Naive thymus-derived CD4-positive, alpha-beta T cell (primary cell): ENCODE results near the gene CLDND2. TPM values are rescaled to one million over a fixed set of nuclear protein-coding genes. Genes with fewer than 3 reads are reported as not detected.

ENCODE experiments used
- ATAC-seq: fragments of 150-1000 bp; cut with Tn5 transposase; 2 replicates; pipeline ENCODE4 v1.10.0; 2021; ENCODE audit warnings: mild to moderate bottlenecking, moderate library complexity
- CTCF ChIA-PET: fragments of 350-600 bp; sonication (Branson Sonifier 250); formaldehyde crosslinking; loops from one replicate; lab custom pipeline; 2021; ENCODE audit warnings: antibody characterized with exemption; lab: Charles Lee
- POLR2A ChIA-PET: fragments of 350-600 bp; sonication (Branson Sonifier 250); formaldehyde crosslinking; loops from one replicate; lab custom pipeline; 2021; ENCODE audit warnings: antibody characterized with exemption, inconsistent platforms; lab: Charles Lee
- DNase-seq, 9 donors: peaks; one replicate each; pipeline versions ENCODE4 v3.0.0 to v3.0.0-alpha.2; 2020 to 2022; ENCODE audit warnings: mixed read lengths in 1 of 9
- H3K27ac ChIP-seq: one replicate; pipeline ENCODE4 v1.7.0; 2013; ENCODE audit warnings: mild to moderate bottlenecking, low read depth, low read length, moderate library complexity
- H3K27me3 ChIP-seq, 2 donors: one replicate each; pipeline ENCODE4 v1.7.0; 2013; ENCODE audit warnings: low read length in 2 of 2, mild to moderate bottlenecking in 2 of 2, moderate library complexity in 2 of 2; ENCODE audit not compliant: control insufficient read depth in 2 of 2, insufficient read depth in 2 of 2
- H3K36me3 ChIP-seq, 3 experiments: 1 replicate in 2 of 3; 2 replicates in 1 of 3; pipeline ENCODE4 v1.7.0; 2013; ENCODE audit warnings: low read length in 3 of 3, mild to moderate bottlenecking in 3 of 3, moderate library complexity in 1 of 3; ENCODE audit not compliant: insufficient read depth in 3 of 3, control insufficient read depth in 2 of 3
- H3K4me1 ChIP-seq, 2 donors: one replicate each; pipeline ENCODE4 v1.7.0; 2013; ENCODE audit warnings: low read length in 2 of 2, mild to moderate bottlenecking in 2 of 2, moderate library complexity in 1 of 2; ENCODE audit not compliant: control insufficient read depth in 2 of 2, insufficient read depth in 2 of 2
- H3K4me3 ChIP-seq: 2 replicates; pipeline ENCODE4 v1.7.0; 2013; ENCODE audit warnings: mild to moderate bottlenecking, low read length
- H3K9me3 ChIP-seq, 3 experiments: 1 replicate in 2 of 3; 2 replicates in 1 of 3; pipeline ENCODE4 v1.7.0; 2013; ENCODE audit warnings: low read length in 3 of 3; ENCODE audit not compliant: control insufficient read depth in 2 of 3
- H3K27ac Mint-ChIP-seq, 9 donors: one replicate each; pipeline ENCODE4 v1.8.0; 2020 to 2022; ENCODE audit warnings: mixed read lengths in 9 of 9, mild to moderate bottlenecking in 8 of 9, moderate library complexity in 5 of 9, inconsistent platforms in 2 of 9
- H3K27me3 Mint-ChIP-seq, 5 donors: one replicate each; pipeline ENCODE4 v1.8.0; 2021 to 2022; ENCODE audit warnings: mixed read lengths in 5 of 5, mild to moderate bottlenecking in 1 of 5
- H3K36me3 Mint-ChIP-seq, 5 donors: one replicate each; pipeline ENCODE4 v1.8.0; 2020 to 2022; ENCODE audit warnings: mixed read lengths in 5 of 5, mild to moderate bottlenecking in 3 of 5, inconsistent platforms in 1 of 5
- H3K4me1 Mint-ChIP-seq, 7 donors: one replicate each; pipeline ENCODE4 v1.8.0; 2020 to 2022; ENCODE audit warnings: mixed read lengths in 7 of 7, mild to moderate bottlenecking in 3 of 7, inconsistent platforms in 1 of 7
- H3K4me3 Mint-ChIP-seq, 10 donors: one replicate each; pipeline ENCODE4 v1.8.0; 2020 to 2022; ENCODE audit warnings: mild to moderate bottlenecking in 10 of 10, mixed read lengths in 10 of 10, moderate library complexity in 6 of 10, inconsistent platforms in 2 of 10
- H3K9me3 Mint-ChIP-seq, 11 donors: one replicate each; pipeline ENCODE4 v1.8.0; 2020 to 2022; ENCODE audit warnings: mixed read lengths in 11 of 11, mild to moderate bottlenecking in 4 of 11, inconsistent platforms in 1 of 11, moderate library complexity in 1 of 11
- intact Hi-C, 2 donors: fragments of 100-400 bp; cut with micrococcal nuclease; formaldehyde crosslinking; loops; one replicate each; pipeline ENCODE4 v1.15.1; 2023
- polyA plus RNA-seq, 2 donors: library from polyadenylated mRNA; unstranded; fragments of 300-500 nt; fragmentation: Illumina TruSeq; gene quantifications; one replicate each; pipeline ENCODE4 v1.2.3, GENCODE V29; 2021
- total RNA-seq, 6 experiments: library from RNA in 5 of 6; stranded (reverse) in 5 of 6; gene quantifications; 1 replicate in 5 of 6; 2 replicates in 1 of 6; pipeline ENCODE4 v1.2.3 and lab custom pipeline; 2021 to 2026

Gene CLDND2
- total and polyA plus RNA-seq, 7 experiments from 2014 or later: 0.32 to 13.3 (median 4.4) TPM; not detected in 4

- DNase-seq: no peak
- peaks cover 0 to 8% (median 0%) of the 10 kb centered on the region in 5 donors for H3K36me3 Mint-ChIP-seq
- H3K4me1 Mint-ChIP-seq: peaks cover 34 to 50% (median 43%) of the 10 kb centered on the region in 7 donors
- no peak for ATAC-seq
- peaks cover 11 to 18% of the 10 kb centered on the region in 2 donors for H3K4me1 ChIP-seq
- no peak overlapping the region for H3K4me3 Mint-ChIP-seq
- no peak overlapping the region for H3K4me3 ChIP-seq
- H3K9me3 Mint-ChIP-seq: no peaks in the 10 kb centered on the region
- no peaks in the 10 kb centered on the region for H3K27me3 Mint-ChIP-seq
- no peak overlapping the region for H3K27ac ChIP-seq
- H3K27me3 ChIP-seq: no peaks in the 10 kb centered on the region
- H3K9me3 ChIP-seq: no peaks in the 10 kb centered on the region
- intact Hi-C loops: loop anchor here in 1 of 2 donors (10.0 kb wide), 1 partner anchor 976 kb away; the partner anchor contains the start of gene POLD1
- ChIA-PET POLR2A (no interaction called here), CTCF (no interaction called here)
- no peaks in the 10 kb centered on the region for H3K36me3 ChIP-seq
- no peak overlapping the region for H3K27ac Mint-ChIP-seq
Observed at GRCh38 chr19:51361239-51361638, 7.6 kb downstream of the CLDND2 start.

GRCh38 chr19:51359294-51359693, 9.5 kb downstream of the CLDND2 start:
- DNase-seq: no peak
- H3K4me3 ChIP-seq: no peak overlapping the region
- Mint-ChIP-seq H3K36me3 (peaks cover 0 to 14% (median 0%) of the 10 kb centered on the region in 5 donors), H3K9me3 (no peaks in the 10 kb centered on the region), H3K4me3 (no peak overlapping the region), H3K4me1 (peaks cover 35 to 52% (median 43%) of the 10 kb centered on the region in 7 donors), H3K27ac (peak overlapping the region in 2 of 9 donors; percentile 50 to 72), H3K27me3 (no peaks in the 10 kb centered on the region)
- no peaks in the 10 kb centered on the region for H3K9me3 ChIP-seq
- ChIA-PET CTCF (interaction anchor here (0.6 kb wide), 1 partner anchor 292 kb away, joined by 8 read pairs; no protein-coding TSS in a partner anchor), POLR2A (interaction anchor here (0.7 to 1.1 kb wide), 2 partner anchors 21 to 297 kb away, joined by 3 to 5 read pairs; no protein-coding TSS in a partner anchor)
- no peak for ATAC-seq
- H3K27ac ChIP-seq: no peak overlapping the region
- no peaks in the 10 kb centered on the region for H3K36me3 ChIP-seq
- H3K27me3 ChIP-seq: no peaks in the 10 kb centered on the region
- H3K4me1 ChIP-seq: peaks cover 7 to 20% of the 10 kb centered on the region in 2 donors
- intact Hi-C loops: no loop called here

GRCh38 chr19:51357952-51358351, 10.9 kb downstream of the CLDND2 start:
- ChIA-PET POLR2A (no interaction called here), CTCF (no interaction called here)
- intact Hi-C loops: no loop called here
- Mint-ChIP-seq H3K27me3 (no peaks in the 10 kb centered on the region), H3K4me3 (peak overlapping the region in 1 of 10 donors; percentile 58), H3K27ac (no peak overlapping the region), H3K36me3 (peaks cover 0 to 15% (median 0%) of the 10 kb centered on the region in 5 donors), H3K4me1 (peaks cover 25 to 43% (median 35%) of the 10 kb centered on the region in 7 donors), H3K9me3 (no peaks in the 10 kb centered on the region)
- H3K36me3 ChIP-seq: peaks cover 0 to 2% (median 0%) of the 10 kb centered on the region in 3 experiments
- no peak for DNase-seq
- H3K4me1 ChIP-seq: peaks cover 6 to 22% of the 10 kb centered on the region in 2 donors
- H3K27ac ChIP-seq: no peak overlapping the region
- no peaks in the 10 kb centered on the region for H3K27me3 ChIP-seq
- no peak for ATAC-seq
- H3K9me3 ChIP-seq: no peaks in the 10 kb centered on the region
- H3K4me3 ChIP-seq: no peak overlapping the region

- ChIA-PET CTCF (interaction anchor here (0.6 to 0.7 kb wide), 3 partner anchors 27 to 198 kb away, joined by 3 to 5 read pairs (median 3); no protein-coding TSS in a partner anchor), POLR2A (interaction anchor here (1.2 kb wide), 1 partner anchor 22 kb away, joined by 3 read pairs; no protein-coding TSS in a partner anchor)
- Histone ChIP-seq H3K9me3 (no peaks in the 10 kb centered on the region), H3K4me3 (no peak overlapping the region), H3K36me3 (peaks cover 0 to 13% (median 0%) of the 10 kb centered on the region in 3 experiments), H3K27me3 (no peaks in the 10 kb centered on the region), H3K4me1 (peaks cover 0 to 14% of the 10 kb centered on the region in 2 donors), H3K27ac (no peak overlapping the region)
- Mint-ChIP-seq H3K27ac (peak overlapping the region in 5 of 9 donors; percentile 43 to 78 (median 59)), H3K27me3 (no peaks in the 10 kb centered on the region), H3K4me3 (peak overlapping the region in 1 of 10 donors; percentile 15), H3K4me1 (peaks cover 21 to 31% (median 25%) of the 10 kb centered on the region in 7 donors), H3K9me3 (peaks cover 0 to 2% (median 0%) of the 10 kb centered on the region in 11 donors), H3K36me3 (peaks cover 7 to 17% (median 10%) of the 10 kb centered on the region in 5 donors)
- ATAC-seq (no peak), DNase-seq (no peak)
- intact Hi-C loops: no loop called here
Observed at GRCh38 chr19:51356159-51356801, 12.5 kb downstream of the CLDND2 start.

- Histone ChIP-seq H3K4me1 (peaks cover 0 to 14% of the 10 kb centered on the region in 2 donors), H3K36me3 (peaks cover 0 to 28% (median 3%) of the 10 kb centered on the region in 3 experiments), H3K27ac (peak overlapping the region; percentile 50), H3K9me3 (no peaks in the 10 kb centered on the region), H3K4me3 (no peak overlapping the region), H3K27me3 (no peaks in the 10 kb centered on the region)
- peak overlapping the region; percentile 39 to 88 (median 78) for H3K27ac Mint-ChIP-seq
- intact Hi-C loops: no loop called here
- no peaks in the 10 kb centered on the region for H3K27me3 Mint-ChIP-seq
- ATAC-seq: peak; percentile 93
- ChIA-PET POLR2A (interaction anchor here (0.8 kb wide), 1 partner anchor 11 kb away, joined by 3 read pairs; no protein-coding TSS in a partner anchor), CTCF (interaction anchor here (0.6 to 0.8 kb wide), 2 partner anchors 11 to 986 kb away, joined by 3 read pairs; partner anchors contain the start of gene ETFB)
- H3K36me3 Mint-ChIP-seq: peaks cover 7 to 22% (median 10%) of the 10 kb centered on the region in 5 donors
- peak in 7 of 9 donors; percentile 49 to 70 (median 58) for DNase-seq
- peaks cover 21 to 31% (median 24%) of the 10 kb centered on the region in 7 donors for H3K4me1 Mint-ChIP-seq
- peak overlapping the region; percentile 0 to 79 (median 69) for H3K4me3 Mint-ChIP-seq
- H3K9me3 Mint-ChIP-seq: peaks cover 0 to 2% (median 0%) of the 10 kb centered on the region in 11 donors
Observed at GRCh38 chr19:51354742-51355148, 14.1 kb downstream of the CLDND2 start.

- peaks cover 0 to 28% (median 3%) of the 10 kb centered on the region in 3 experiments for H3K36me3 ChIP-seq
- Mint-ChIP-seq H3K9me3 (peaks cover 0 to 2% (median 0%) of the 10 kb centered on the region in 11 donors), H3K27me3 (no peaks in the 10 kb centered on the region), H3K27ac (peak overlapping the region; percentile 39 to 88 (median 78)), H3K36me3 (peaks cover 7 to 23% (median 10%) of the 10 kb centered on the region in 5 donors), H3K4me1 (peaks cover 21 to 27% (median 24%) of the 10 kb centered on the region in 7 donors), H3K4me3 (peak overlapping the region in 8 of 10 donors; percentile 9 to 79 (median 70))
- intact Hi-C loops: no loop called here
- H3K4me3 ChIP-seq: no peak overlapping the region
- no peaks in the 10 kb centered on the region for H3K27me3 ChIP-seq
- ChIA-PET CTCF (interaction anchor here (0.6 kb wide), 1 partner anchor 985 kb away, joined by 3 read pairs; no protein-coding TSS in a partner anchor), POLR2A (interaction anchor here (0.8 kb wide), 1 partner anchor 11 kb away, joined by 3 read pairs; no protein-coding TSS in a partner anchor)
- peak overlapping the region; percentile 50 for H3K27ac ChIP-seq
- ATAC-seq (no peak), DNase-seq (no peak)
- no peaks in the 10 kb centered on the region for H3K9me3 ChIP-seq
- peaks cover 0 to 14% of the 10 kb centered on the region in 2 donors for H3K4me1 ChIP-seq
Observed at GRCh38 chr19:51354103-51354741, 14.6 kb downstream of the CLDND2 start.
